A549 treated with ZK216348 at 1 μM for 4 hours (cell line): ENCODE data around the gene EIF2AK3. TPM values are rescaled to one million over a fixed set of nuclear protein-coding genes. Genes with fewer than 3 reads are reported as not detected.

Experiments
- total RNA-seq: library from RNA; stranded (reverse); fragments of 200-300 nt; extraction: Qiagen RNA extraction; gene quantifications from 5 replicates; pipeline ENCODE4 v1.2.3, GENCODE V29; 2022; ENCODE audit warnings: low read depth

Gene EIF2AK3
- 19.4 to 32.6 TPM (median 29.5 TPM) in 5 replicates for total RNA-seq

DNA sequence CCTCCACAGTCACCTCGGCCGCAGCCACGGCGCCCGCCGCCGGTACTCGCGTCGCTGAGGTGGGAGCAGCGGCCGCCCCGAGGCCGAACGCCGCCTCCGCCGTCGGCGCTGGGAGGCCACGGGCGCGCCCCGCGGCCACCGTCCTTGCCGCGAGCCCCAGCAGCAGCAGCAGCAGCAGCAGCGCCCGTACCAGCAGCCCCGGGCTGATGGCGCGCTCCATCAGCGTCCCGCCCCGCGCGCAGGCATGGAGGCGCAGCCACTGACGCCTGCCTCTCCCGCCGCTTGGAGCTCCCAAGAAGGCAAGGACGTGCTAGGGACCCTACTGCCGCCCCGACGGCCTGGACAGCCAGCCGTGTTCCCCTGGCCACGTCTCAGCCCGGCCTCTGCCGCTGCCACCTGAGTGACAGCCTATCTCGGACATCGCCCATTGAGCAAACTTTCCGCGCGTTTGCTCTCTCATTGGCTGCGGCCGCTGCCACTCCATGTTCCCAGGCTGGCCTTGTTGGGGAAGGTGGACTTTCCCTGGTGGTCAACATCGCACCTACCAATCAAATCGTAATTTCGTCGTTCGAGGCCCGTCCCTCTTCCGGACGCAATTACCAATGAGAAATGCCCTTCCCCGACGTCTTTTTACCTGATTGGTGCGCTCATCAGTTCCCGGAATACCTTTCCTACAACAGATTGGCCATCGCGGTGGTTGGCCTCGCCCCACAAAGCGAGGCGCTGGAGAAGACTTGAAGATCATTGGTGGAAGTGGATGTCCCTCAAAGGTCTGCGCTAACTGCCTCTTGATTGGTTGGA is at the start of gene EIF2AK3:
EIF2AK3 (minus strand) TSS at position 410 of the 801 bp plus-strand sequence; CDS start at position 220, 190 bp downstream.

Other genes starting within 250 kb of the EIF2AK3 start
- 0.08 TPM in 1 of 5 replicates, not detected in the others for gene FOXI3, start 174.8 kb downstream of the EIF2AK3 start, total RNA-seq
- 24.5 to 28.8 TPM (median 28.2 TPM) in 5 replicates for gene RPIA, start 64.2 kb upstream of the EIF2AK3 start, total RNA-seq